Sciatic nerve (tissue), 2 donors: Measurements from ENCODE around the gene LCP1. TPM values are rescaled to one million over a fixed set of nuclear protein-coding genes. Genes with fewer than 3 reads are reported as not detected.

Experiments
- ATAC-seq: fragments of 200-7000 bp; cut with Tn5 transposase; one replicate; pipeline ENCODE4 v1.9.1; 2020; ENCODE audit warnings: mild to moderate bottlenecking, moderate library complexity
- DNase-seq: peaks from one replicate; pipeline ENCODE4 v3.0.0-alpha.2; 2020; ENCODE audit warnings: low spot score
- intact Hi-C: fragments of 100-400 bp; cut with DNase I; formaldehyde crosslinking; loops from one replicate; pipeline ENCODE4 v1.14.2; 2022
- total RNA-seq: library from RNA; stranded (reverse); fragmentation: NEBNext Ultra II Directional; extraction: Animal tissue kit (Norgen Biotek cat#: 25700); gene quantifications from one replicate; pipeline ENCODE4 v1.2.1, GENCODE V29; 2021
- donor health status: DM: no; HTN: no; CAD: no.
- donor health status: DM: no; HTN: no; CAD: no.

The LCP1 gene
- total RNA-seq, 1 donor from 2014 or later = 52.7 TPM

DNA sequence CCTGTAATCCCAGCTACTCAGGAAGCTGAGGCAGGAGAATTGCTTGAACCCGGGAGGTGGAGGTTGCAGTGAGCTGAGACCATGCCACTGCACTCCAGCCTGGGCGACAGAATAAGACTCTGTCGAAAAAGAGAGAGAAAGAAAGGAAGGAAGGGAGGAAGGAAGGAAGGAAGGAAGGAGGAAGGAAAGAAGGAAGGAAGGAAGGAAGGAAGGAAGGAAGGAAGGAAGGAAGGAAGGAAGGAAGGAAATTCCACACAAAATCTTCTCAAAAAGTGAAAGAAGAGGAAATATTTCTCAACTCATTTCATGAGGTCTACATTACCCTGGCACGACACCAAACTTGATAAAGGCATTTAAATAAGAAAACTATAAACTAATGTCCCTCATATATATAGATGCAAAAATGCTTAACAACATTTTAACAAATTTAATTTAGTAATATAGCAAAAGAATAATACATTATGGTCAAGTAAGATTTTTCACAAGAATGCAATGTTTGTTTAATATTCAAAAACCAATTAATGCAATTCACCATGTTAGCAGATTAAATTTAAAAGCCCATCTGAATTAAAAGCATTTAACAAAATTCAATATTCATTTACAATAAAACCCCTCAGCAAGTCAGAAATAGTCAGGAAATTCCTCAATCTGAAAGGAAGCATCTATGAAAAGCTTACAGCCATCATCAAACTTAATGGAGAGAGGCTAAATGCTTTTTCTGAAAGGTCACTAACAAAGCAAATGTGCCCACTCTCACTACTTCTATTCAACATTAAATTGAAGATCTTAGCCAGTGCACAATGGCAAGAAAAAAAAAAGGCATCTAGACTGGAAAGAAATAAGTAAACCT lies 65.1 kb downstream of the LCP1 start:
- ATAC-seq = no peak
- intact Hi-C loops = no loop called here
- DNase-seq = no peak

DNA sequence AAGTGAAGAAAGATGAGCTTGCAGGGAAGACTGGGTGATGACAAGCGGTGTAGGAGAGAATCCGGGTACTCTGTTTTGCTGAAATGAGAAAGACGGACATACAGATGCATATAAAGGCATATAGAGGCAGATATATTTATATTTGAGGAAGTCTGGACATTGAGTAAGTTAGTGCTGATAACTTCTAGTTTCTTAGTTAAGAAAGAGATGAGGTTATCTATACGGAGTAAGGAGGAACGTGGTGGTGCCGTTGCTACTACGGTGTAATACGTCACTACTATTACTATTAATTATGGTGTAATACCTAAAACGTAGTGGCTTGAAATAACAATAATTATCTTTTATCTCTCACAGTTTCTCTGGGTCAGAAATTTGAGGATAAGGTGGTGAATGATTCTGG lies 67.4 kb downstream of the LCP1 start:
- DNase-seq (no peak), ATAC-seq (no peak)
- intact Hi-C loops = no loop called here

DNA sequence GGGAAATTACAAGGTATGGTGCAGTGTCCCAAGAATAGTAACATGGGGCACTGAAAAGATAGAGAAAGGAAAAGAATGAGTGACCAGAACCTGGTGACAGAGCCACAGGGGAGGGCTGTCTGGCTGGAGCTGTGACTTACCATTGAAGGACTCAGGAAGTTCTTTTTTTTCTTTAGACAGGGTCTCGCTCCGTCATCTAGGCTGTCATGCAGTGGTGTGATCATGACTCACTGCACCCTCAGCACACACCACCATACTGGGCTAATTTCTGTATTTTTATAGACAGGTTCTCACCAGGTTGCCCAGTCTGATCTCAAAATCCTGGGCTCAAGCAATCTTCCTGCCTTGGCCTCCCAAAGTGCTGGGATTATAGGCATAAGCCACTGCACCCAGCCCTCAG lies 68.4 kb downstream of the LCP1 start:
- DNase-seq (no peak), ATAC-seq (no peak)
- intact Hi-C loops = no loop called here

DNA sequence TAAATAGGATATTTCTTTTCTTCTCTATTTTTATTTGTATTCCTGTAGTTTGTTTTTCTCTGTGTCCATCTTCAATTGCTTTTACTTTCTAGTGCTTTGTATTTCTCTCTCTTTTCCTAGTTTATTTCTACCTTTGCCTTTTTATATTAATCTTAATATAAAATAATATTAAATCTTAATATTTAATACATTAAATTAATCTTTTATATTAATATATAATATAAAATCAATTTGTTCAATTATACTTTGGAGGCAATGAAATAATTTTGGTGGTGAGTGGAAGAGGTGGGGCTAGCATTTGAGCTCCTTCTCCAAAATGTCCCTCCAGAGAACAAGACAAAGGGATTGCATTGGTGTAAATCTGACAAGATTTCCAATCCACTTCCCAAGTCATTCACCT lies 70.8 kb downstream of the LCP1 start:
- ATAC-seq (no peak), DNase-seq (no peak)
- intact Hi-C loops = no loop called here

DNA sequence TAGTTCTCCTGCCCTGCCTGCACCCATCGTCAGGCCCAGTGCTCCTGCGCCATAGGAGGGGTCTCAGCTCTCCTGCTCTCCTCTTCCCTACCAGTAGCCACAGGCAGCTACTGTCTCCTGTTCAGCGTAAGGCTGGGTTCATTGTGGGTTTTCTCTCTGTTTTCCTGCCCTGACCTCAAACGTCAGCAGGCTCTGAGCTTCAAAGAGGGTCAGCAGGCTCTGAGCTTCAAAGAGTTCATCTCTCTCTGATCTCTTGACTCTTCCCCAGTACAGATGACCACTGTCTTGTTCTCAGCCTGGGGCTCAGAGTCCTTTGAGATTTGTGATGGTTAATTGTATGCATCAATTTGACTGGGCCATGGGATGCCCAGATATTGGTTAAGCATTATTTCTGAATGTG lies 72.5 kb downstream of the LCP1 start:
- no peak for ATAC-seq
- no peak for DNase-seq
- intact Hi-C loops = no loop called here

DNA sequence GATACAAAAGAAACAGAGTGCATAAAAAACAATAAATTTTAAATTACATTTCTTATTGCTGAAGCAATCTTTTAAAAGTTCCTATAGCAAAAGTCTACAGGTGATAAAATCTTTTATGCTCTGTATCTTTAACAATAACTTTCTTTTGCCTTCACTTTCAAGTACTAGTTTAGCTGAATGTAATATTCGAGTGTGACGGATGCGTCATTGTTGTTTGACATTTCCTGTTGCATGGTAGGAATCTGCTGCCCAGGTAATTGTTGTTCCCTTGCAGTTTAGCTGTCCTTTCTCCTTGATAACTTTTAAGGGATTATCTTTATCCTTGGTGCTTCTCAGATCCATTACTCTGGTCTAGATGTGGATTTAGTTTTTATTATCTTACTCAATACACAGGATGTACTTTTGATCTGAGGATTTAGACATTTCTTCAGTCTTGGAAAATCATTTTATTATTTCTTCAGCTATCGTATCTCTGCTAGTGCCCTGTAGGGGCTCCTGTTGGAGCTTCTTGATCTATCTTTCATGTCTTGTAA lies 75.1 kb downstream of the LCP1 start:
- intact Hi-C loops = no loop called here
- ATAC-seq (no peak), DNase-seq (no peak)

DNA sequence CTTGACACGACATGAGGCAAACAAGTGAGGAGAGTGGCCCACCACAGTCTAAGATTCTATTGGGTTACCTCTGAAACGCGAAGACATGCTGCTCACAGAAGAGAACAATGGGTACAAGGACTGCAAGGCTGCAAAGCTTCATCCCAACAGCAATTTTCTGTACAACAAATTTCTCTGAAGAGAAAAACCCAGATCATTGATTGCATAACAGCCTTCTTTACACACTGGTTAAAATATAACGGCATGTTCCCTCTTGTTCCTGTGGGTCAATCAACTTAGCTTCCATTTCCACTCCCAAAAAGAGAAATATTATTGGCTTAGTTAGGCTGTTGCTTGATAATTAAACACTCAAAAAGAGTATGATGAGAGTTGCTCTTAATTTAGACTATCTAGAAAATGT lies 77.1 kb downstream of the LCP1 start, which contains the start of gene CPB2:
Gene CPB2, minus strand, starts transcription at position 166 of the 400 bp plus-strand sequence. Its CDS starts 24 bp downstream, at position 142.
- DNase-seq (no peak), ATAC-seq (no peak)
- intact Hi-C loops = no loop called here

DNA sequence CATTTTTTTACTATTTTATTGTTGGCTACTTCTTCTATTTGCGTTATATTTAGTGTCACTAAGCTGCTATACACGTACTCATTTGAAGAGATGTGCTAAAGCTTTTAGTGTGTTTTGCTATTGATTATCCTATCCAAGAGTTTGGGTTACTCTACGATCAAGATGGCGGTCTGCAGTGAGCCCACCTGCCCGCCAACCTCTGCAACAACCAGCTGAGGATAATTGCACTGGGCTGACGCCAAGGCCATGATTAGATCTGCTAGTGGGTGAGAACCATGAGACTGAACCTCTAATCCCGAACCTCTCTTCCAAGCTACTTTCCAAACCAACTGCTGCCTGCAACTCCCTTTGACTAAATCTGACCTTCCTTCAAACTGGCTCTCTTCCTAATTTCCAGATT lies 78.9 kb downstream of the LCP1 start:
- no peak for ATAC-seq
- intact Hi-C loops = no loop called here
- no peak for DNase-seq

DNA sequence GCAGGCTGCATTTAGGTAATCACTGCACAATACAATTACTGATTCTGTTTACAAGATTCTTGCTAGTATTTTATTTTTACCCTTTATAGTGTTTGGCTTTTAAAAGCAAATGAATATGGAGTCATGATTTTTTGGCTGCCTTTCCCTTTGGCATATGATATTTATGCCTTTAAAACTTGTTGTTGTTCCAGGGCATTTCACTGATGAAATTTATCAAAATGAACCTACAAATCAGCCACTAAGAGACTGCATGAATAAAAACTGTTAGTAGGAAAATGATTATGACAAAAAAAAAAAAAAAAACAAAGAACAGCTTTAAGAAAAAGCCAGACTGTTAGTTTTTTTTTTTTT lies 79.7 kb downstream of the LCP1 start:
- intact Hi-C loops = no loop called here
- ATAC-seq = no peak
- no peak for DNase-seq

DNA sequence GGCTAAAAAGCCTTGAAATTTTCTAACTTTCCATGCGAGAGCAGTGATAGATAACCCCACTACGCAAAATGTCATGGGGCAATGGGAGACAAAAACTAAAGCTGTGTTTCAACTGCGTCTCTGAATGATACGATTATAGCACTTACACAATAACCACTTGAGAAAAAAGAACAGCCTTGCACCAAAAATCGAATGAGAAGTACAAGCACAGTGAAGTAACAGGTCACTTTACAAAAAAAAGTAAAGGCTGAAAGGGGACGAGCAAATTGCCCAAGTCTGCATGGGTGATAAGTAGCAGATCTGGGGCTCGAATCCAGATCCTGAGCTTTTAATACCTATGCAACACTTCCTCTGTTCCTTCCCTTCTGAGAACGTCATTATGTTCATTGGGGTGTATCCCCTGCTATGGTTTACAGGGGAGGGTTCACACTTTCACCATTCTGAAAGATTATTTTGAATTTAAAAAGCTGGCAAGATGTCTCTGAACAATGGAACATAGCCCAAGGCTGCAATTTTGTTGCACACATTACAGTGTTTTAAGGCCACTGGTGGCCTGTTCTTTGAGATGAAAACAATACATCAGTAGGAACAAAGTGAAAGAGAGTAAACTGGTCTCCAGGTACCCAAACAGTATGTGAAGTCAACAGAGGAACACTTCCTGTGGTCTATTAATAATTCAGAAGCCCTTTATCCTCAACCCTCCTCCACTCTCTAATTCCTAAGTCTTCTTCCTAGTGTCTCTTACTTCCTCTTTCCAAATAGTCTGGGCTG lies 80.3 kb downstream of the LCP1 start:
- ATAC-seq = no peak
- no peak for DNase-seq
- intact Hi-C loops = no loop called here

DNA sequence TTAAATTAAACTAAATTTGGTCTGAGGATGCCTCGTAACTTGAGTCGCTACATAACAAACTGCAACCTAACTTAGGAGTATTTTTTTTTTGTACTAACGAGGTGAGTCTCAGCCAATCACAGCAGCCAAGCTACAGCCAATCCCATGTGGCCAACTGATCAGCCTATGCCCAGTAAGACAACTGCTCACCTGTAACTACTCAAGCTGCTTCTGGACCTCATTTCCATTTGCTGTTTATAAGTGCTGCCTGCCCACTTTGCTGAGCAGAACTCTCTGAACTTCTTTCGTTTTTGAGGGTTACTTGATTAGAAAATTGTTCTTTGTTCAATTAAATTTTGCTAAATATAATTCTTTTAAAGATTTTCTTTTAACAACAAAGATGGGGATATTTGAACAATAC lies 81.0 kb downstream of the LCP1 start:
- ATAC-seq = no peak
- intact Hi-C loops = no loop called here
- DNase-seq = no peak

DNA sequence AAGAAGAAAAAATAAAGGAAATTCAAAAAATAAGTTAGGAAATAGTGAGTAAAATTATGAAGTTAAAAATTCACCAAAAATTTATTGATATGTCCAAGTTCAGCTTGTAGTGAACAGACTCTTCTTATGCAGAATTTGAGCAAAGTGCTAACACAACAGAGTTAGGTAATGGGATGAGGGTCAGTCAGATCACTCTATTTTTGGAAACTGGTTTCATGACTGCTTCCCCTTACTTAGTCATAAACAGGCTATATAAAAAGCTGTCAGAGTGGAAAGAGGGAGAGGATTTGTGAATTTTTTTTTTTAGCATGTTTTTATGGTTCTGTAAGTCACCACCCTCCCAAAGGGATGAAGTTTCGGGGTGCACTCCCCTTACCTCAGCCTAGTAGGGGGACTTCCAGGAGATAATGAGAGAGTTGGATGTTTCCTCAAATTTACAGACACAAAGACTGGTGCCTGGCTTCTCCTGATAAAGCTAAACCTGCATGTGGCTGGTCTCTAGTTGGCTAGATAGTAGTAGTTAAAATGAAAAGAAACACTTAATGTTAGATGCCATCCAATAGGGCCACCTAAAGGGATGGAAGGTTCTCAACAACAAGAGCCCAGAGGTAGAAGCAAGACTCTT lies 81.7 kb downstream of the LCP1 start:
- ATAC-seq (no peak), DNase-seq (no peak)
- intact Hi-C loops = no loop called here

DNA sequence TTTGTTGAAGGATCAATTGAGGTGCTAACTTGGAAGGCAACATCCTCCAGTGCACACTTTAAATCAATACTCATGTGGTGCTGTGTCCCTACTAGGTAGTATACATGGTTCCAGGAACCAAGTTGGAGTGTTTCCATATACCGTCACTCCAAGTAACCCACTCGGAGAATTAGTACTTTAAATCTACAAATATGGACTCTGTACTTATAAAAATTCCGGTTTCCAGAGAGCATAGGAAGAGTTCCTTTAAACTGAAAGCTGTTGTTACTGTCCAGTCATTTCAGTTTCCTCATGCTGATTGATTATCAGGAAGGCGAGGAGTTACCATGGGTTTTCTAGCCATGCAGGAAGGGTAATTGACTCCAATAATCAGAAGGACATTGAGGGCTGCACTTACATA lies 84.3 kb downstream of the LCP1 start:
- ATAC-seq (no peak), DNase-seq (no peak)
- intact Hi-C loops = no loop called here

DNA sequence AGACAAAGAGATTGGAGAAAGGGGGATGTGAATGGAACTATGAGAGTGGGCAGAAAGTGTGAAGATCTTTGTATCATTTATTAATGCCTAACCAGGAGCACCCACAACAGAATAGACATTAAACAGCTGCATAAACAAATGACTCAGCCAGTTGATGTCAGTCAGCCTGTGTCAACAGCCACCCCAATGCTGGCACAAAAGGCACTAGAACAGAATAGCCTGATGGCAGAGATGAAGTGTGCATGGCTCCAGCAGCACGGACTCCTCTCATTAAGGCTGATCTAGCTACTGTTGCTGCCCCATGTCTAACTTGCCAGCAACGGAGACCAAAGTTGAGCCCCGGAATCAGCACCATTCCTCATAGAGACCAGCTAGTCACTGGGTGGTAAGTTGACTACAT lies 85.0 kb downstream of the LCP1 start:
- intact Hi-C loops = no loop called here
- no peak for ATAC-seq
- no peak for DNase-seq

DNA sequence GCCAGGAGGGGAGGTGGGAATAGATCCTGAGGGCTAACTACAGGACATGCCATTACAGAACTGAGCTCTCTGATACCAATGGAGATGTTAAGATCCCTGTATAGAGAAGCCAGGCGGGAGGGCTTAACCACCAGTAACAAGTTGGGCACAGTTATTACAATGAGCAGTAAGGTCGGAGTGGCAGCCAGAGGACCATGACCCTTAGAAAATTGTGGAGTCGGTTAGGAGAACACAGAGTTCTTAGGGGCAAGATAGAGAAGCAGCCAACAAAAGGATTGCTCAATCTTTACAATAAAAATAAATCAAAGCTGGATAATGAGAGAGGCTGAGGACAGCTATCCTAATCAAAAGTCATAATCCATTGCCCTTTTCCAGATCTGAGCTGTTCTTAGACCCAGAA lies 87.5 kb downstream of the LCP1 start:
- no peak for ATAC-seq
- DNase-seq = no peak
- intact Hi-C loops = loop anchor here (5.0 kb wide), 1 partner anchor 693 kb away; no protein-coding TSS in a partner anchor

DNA sequence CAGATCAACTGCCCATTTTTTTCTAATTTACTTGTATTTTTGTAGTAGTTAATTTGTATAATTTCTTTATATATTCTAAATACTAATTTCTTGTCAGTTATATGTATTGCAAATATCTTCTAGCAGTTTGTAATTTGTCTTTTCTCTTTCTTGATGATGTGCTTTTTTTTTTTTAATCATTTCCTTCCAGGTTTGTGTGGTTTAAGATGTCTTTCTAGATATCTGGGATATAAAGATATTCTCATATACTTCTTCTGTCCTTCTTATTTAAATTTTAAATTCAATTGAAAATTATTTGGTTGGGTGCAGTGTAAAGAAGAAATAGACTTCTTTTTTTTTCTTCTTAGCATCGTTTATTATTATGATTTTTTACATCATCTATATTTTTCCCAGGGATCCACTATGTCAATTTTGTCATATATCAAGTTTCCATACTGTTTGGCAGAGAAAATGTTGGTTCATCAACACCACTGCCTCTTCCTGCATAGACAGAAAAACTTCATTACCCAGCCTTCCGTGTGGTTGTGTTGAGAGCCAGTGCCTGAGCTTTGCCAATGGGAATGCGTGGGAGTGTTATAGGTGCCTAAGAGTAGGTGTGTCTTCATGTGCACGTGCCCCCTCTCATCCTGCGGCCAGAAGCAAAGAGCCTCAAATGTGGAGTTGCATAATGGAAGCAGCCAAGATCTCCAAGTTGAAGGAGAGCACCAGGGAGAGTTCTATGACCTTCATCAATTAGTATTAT lies 93.0 kb downstream of the LCP1 start:
- no peak for DNase-seq
- intact Hi-C loops = no loop called here
- no peak for ATAC-seq

DNA sequence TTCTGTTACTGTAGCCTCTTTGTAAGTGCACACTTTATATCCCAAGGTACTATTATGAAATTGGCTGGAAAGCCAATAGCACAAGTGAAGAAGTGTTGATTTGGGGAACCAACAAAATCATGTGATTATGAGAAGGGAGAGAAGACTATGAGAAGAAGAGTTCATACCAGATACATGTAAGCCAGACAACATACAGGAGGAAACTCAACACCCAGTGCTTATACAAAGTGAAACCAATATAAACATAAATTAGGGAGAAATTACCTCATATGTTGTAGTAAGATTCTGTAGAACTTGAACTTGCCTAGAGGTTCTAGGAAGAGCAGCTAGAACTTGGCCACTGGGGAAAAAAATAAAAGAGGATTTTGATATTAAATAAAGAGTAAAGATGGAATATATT lies 94.5 kb downstream of the LCP1 start:
- DNase-seq (no peak), ATAC-seq (no peak)
- intact Hi-C loops = no loop called here

DNA sequence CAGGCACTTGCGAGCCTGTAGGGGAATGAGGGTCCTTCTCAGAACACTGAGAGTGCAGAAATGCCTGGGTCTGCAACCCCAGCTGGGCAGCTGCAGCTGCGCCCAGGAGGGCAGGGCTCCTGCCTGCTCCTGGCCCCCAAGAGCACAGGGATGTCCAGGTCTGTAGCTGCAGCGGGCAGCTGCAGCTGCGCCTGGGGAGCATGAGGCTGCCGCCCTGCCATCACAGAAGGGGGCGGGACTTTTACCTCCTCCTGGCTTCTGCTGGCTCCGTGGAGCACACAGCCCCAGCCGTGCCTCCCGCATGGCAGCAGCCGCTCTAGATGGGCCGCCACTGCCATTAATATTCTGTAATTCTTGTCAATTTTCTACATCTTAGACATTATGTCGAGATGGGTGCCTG lies 95.0 kb downstream of the LCP1 start:
- DNase-seq (no peak), ATAC-seq (no peak)
- intact Hi-C loops = no loop called here

DNA sequence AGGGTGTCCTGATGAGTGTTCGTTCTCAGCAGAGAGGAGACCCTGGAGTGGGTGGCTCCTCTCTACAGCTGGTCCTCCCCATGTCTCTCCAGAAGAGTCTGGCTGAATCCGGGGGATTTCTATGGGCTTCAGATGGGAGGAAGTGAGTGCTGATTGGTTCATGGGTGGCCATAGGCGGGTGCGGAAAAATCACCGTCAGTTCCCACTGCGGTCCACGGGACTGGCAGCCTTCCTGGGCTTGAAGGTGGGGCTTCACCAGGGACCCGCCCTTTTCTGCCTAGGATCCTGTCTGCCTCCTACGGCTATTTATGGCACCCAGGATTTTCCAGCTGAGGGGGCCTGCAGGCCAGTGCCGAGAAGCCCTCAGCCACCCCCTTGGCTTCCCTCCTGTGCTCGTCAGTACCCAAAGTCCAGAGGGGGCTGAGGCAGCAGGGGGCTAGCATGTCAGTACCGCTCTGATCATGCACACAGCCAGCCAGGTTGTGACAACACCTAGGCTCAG lies 95.5 kb downstream of the LCP1 start:
- intact Hi-C loops = no loop called here
- no peak for ATAC-seq

More for the DNA sequence above, 95.5 kb downstream of the LCP1 start:
- DNase-seq = no peak
